DND-41 (cell line): ENCODE data around the gene EPHA10.

Source experiments
- CTCF ChIP-seq: IDR thresholded peaks from 2 replicates; pipeline ENCODE4 v1.5.1; 2012; ENCODE audit warnings: borderline replicate concordance, low read length, moderate library complexity, mild to moderate bottlenecking; ENCODE audit not compliant: poor library complexity, severe bottlenecking; ENCODE audit errors: extremely low read depth
- EZH2 ChIP-seq: IDR thresholded peaks from 3 replicates; pipeline ENCODE4 v1.6.1; 2012; ENCODE audit warnings: borderline replicate concordance, low read depth, mild to moderate bottlenecking, moderate library complexity, low read length, inconsistent platforms; ENCODE audit not compliant: severe bottlenecking

GRCh38 chr1:37682334-37682987, 82.5 kb downstream of the EPHA10 start:
- TF ChIP-seq CTCF, result peak; percentile 88
- TF ChIP-seq EZH2, result no peak
